Fibroblast of mammary gland (primary cell): ENCODE results near the gene ACYP2.
"Not testable (repeated sequence)": the region's sequence is repeated elsewhere in the genome, so short reads cannot be mapped to it uniquely, and the experiment has no call there.

Experiments
- DNase-seq: peaks from one replicate; pipeline ENCODE4 v3.0.0-alpha.2; 2010; ENCODE audit warnings: low read depth
- H3K4me3 ChIP-seq: 2 replicates; pipeline ENCODE4 v1.5.1; 2011; ENCODE audit warnings: low read depth, mild to moderate bottlenecking, low read length, moderate library complexity; ENCODE audit not compliant: control insufficient read depth
- TF ChIP-seq, protein P1 (sequence below): conservative IDR thresholded peaks from 2 replicates; pipeline ENCODE4 v1.5.1; 2011; ENCODE audit warnings: low read depth, low read length, inconsistent platforms; ENCODE audit not compliant: control insufficient read depth, insufficient read depth

ACYP2 gene

DNA sequence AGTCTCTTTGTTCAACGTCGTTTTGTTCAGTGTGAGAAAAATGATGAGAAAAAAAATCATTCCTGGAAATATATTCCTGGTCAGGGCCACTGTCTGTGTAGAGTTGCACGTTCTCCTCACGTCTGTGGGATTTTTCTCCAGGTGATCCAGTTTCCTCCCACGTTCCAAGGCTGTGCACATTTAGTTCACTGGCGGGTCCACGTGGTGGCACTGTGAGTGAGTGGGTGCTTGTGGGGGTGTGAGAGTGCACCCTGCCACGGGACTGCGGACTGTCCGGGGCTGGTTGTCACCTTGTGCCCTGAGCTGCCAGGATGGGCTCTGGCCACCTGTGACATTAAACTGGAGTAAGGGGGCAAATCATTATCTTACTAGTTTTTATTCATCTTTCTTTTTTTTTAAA lies 30.3 kb upstream of the ACYP2 start:
- no peak for DNase-seq
- H3K4me3 ChIP-seq: no peak overlapping the region
- TF ChIP-seq, protein P1, sequence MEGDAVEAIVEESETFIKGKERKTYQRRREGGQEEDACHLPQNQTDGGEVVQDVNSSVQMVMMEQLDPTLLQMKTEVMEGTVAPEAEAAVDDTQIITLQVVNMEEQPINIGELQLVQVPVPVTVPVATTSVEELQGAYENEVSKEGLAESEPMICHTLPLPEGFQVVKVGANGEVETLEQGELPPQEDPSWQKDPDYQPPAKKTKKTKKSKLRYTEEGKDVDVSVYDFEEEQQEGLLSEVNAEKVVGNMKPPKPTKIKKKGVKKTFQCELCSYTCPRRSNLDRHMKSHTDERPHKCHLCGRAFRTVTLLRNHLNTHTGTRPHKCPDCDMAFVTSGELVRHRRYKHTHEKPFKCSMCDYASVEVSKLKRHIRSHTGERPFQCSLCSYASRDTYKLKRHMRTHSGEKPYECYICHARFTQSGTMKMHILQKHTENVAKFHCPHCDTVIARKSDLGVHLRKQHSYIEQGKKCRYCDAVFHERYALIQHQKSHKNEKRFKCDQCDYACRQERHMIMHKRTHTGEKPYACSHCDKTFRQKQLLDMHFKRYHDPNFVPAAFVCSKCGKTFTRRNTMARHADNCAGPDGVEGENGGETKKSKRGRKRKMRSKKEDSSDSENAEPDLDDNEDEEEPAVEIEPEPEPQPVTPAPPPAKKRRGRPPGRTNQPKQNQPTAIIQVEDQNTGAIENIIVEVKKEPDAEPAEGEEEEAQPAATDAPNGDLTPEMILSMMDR: no peak

DNA sequence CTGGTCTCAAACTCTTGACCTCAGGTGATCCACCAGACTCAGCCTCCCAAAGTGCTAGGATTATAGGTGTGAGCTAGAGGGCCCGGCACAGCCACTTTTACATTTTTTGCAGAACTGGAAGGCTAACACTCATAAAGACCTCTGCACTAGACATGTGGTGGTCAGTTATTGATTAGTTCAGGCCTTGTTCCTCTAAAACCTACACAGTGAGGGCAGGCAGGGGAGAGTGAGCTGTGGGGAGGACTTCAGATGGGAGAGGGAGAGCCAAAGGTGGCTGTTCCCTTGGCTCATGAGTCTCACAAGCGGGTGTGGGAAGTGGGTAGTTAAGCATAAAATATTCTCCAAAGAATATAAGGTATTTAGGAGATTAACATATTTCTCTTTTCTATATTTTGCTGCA lies 29.3 kb upstream of the ACYP2 start:
- H3K4me3 ChIP-seq: no peak overlapping the region
- DNase-seq: no peak
- TF ChIP-seq, protein P1: no peak

DNA sequence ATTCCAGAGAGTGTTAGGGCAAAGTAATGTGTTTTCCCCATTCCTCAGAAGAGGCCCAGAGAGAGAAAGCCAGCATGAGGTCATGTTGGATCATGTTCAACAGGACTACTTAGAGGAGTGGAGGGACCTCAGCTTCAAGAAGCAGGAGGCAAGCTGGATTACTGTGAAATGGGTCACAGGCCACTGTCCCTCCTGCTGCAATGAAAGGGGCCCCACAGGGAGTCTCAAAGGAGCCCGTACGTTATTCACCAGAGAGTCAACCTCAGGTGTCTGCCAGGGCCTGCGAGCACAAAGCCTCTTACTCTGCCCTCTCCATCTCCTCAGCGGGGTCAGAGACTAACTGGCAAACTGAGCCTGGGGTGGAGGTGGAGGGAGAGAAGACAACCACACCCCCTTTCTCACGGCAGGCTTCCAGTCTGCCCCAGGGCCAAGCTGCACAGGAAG lies 27.2 kb upstream of the ACYP2 start:
- no peak overlapping the region for H3K4me3 ChIP-seq
- TF ChIP-seq, protein P1: no peak
- DNase-seq: peak; percentile 47

DNA sequence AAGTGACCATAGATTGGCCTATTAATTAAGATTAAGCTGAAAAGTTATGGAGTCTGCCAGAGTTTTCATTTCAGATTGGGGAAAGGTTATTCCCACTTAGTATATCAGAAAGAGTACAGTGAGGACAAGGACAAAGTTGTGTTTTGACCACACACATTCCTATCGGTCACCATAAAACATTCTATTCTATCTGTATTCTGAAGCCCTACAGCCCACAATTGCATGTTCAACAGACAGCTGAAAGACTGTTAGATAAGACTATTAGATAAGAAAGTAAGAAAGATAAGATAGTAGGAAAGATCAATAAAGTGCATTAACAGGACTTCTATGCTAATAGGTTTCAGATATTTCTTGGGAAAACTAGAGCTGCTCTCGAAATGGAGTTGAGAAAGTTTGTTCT lies 26.7 kb upstream of the ACYP2 start:
- TF ChIP-seq, protein P1: no peak
- no peak for DNase-seq
- H3K4me3 ChIP-seq: no peak overlapping the region

DNA sequence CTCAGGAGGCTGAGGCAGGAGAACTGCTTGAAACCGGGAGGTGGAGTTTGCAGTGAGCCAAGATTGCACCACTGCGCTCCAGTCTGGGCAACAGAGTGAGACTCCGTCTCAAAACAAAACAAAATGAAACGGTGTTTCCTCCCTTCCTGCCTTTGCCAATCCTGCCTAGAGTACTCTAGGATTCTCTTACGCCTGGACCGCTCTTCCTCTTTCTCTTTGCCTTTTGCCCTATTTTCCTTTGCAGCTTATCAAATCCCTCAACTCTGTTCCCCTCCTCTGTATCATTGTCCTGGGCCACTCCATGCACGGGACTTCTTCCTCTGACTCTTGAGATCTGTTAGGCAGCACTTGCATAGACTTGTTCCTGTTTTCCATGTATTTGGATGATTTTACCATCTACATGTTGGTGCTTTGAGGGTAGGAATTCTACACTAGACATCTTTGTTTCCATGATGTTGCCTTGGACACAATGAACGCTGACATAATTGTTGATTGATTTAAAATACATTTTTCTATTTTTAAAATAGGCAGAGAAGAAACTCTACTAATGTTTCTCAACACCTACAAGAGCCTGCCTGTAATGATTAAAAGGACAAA lies 24.8 kb upstream of the ACYP2 start:
- no peak overlapping the region for H3K4me3 ChIP-seq
- DNase-seq: no peak
- TF ChIP-seq, protein P1: no peak

DNA sequence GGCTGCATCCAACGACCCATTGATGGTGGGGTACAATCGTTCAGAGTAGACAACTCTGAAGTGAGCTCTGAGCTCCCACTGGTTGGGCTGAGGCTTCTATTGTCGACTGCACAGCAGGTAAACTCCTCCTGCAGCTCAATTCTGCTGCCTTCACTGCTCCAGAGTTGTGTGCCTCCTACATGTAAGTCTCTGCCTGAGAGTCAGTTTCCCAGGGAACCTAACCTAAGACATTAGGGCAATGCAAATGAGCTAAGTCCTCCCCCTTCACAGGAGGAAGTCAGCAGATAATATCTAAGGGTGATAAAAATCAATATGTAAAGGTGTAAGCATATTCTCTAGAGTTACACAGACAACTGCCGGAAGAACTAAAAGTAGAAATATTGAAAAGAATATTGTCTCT lies 22.5 kb upstream of the ACYP2 start:
- TF ChIP-seq, protein P1: no peak
- no peak overlapping the region for H3K4me3 ChIP-seq
- DNase-seq: no peak

DNA sequence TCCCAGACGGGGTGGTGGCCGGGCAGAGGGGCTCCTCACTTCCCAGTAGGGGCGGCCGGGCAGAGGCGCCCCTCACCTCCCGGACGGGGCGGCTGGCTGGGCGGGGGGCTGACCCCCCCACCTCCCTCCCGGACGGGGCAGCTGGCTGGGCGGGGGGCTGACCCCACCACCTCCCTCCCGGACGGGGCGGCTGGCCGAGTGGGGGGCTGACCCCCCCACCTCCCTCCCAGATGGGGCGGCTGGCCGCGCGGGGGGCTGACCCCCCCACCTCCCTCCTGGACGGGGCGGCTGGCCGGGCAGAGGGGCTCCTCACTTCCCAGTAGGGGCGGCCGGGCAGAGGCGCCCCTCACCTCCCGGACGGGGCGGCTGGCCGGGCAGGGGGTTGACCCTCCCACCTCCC lies 20.0 kb upstream of the ACYP2 start:
- DNase-seq: not testable (repeated sequence)

DNA sequence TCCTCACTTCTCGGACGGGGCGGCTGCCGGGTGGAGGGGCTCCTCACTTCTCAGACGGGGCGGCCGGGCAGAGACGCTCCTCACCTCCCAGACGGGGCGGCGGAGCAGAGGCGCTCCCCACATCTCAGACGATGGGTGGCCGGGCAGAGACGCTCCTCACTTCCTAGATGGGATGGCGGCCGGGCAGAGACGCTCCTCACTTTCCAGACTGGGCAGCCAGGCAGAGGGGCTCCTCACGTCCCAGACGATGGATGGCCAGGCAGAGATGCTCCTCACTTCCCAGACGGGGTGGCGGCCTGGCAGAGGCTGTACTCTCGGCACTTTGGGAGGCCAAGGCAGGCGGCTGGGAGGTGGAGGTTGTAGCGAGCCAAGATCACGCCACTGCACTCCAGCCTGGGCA lies 19.3 kb upstream of the ACYP2 start:
- not testable (repeated sequence) for DNase-seq, H3K4me3 ChIP-seq

More for the DNA sequence above, 20.0 kb upstream of the ACYP2 start:
- not testable (repeated sequence) for H3K4me3 ChIP-seq
